RWPE2 (cell line): Measurements from ENCODE around the gene FAM78A.
"Not testable (repeated sequence)": the region's sequence is repeated elsewhere in the genome, so short reads cannot be mapped to it uniquely, and the experiment has no call there.

ENCODE experiments used
- ATAC-seq: fragments of 200-7000 bp; cut with Tn5 transposase; 3 replicates; pipeline ENCODE4 v1.9.1; 2021; ENCODE audit warnings: low read depth
- DNase-seq: peaks from one replicate; pipeline ENCODE4 v3.0.0-alpha.2; 2020; ENCODE audit warnings: low spot score
- H3K27ac ChIP-seq: fragments of 450-650 bp; 2 replicates; pipeline ENCODE4 v1.5.1; 2017; ENCODE audit warnings: mild to moderate bottlenecking; ENCODE audit not compliant: poor library complexity, severe bottlenecking
- H3K27me3 ChIP-seq: fragments of 250-450 bp; sonication (Bioruptor Pico); 2 replicates; pipeline ENCODE4 v1.5.1; 2021; ENCODE audit warnings: mild to moderate bottlenecking, moderate library complexity; ENCODE audit not compliant: insufficient read depth, poor library complexity, severe bottlenecking
- H3K36me3 ChIP-seq: fragments of 250-450 bp; sonication (Bioruptor Pico); 2 replicates; pipeline ENCODE4 v1.5.1; 2020; ENCODE audit warnings: low read depth, mild to moderate bottlenecking, moderate library complexity
- H3K4me1 ChIP-seq: fragments of 250-450 bp; sonication (Bioruptor Pico); 2 replicates; pipeline ENCODE4 v1.5.1; 2021; ENCODE audit warnings: mild to moderate bottlenecking, moderate library complexity; ENCODE audit not compliant: insufficient read depth, poor library complexity, severe bottlenecking
- H3K4me3 ChIP-seq: fragments of 250-450 bp; sonication (Bioruptor Pico); 2 replicates; pipeline ENCODE4 v1.5.1; 2021; ENCODE audit warnings: mild to moderate bottlenecking, moderate library complexity; ENCODE audit not compliant: severe bottlenecking
- H3K9me3 ChIP-seq: fragments of 250-450 bp; sonication (Bioruptor Pico); 2 replicates; pipeline ENCODE4 v1.5.1; 2021; ENCODE audit warnings: mild to moderate bottlenecking, moderate library complexity; ENCODE audit not compliant: severe bottlenecking
- CTCF ChIP-seq: fragments of 450-650 bp; IDR thresholded peaks from one replicate; pipeline ENCODE4 v1.5.1; 2017; ENCODE audit warnings: mild to moderate bottlenecking, moderate library complexity; ENCODE audit not compliant: poor library complexity, severe bottlenecking

The FAM78A gene

GRCh38 chr9:131266266-131267229 is 9.8 kb downstream of the FAM78A start:
- DNase-seq, result no peak
- H3K4me1 ChIP-seq, result no peaks in the 10 kb centered on the region

GRCh38 chr9:131264231-131264630 is 12.1 kb downstream of the FAM78A start:
- H3K4me1 ChIP-seq, result no peaks in the 10 kb centered on the region
- no peak overlapping the region for H3K4me3 ChIP-seq
- ATAC-seq, result no peak
- no peak for DNase-seq
- H3K9me3 ChIP-seq, result peaks cover 4% of the 10 kb centered on the region
- H3K36me3 ChIP-seq, result no peaks in the 10 kb centered on the region
- no peak overlapping the region for H3K27ac ChIP-seq
- H3K27me3 ChIP-seq, result no peaks in the 10 kb centered on the region
- TF ChIP-seq CTCF, result no peak

More at GRCh38 chr9:131266266-131267229, 9.8 kb downstream of the FAM78A start:
- H3K9me3 ChIP-seq, result peaks cover 2% of the 10 kb centered on the region
- H3K4me3 ChIP-seq, result no peak overlapping the region
- H3K27ac ChIP-seq, result no peak overlapping the region
- TF ChIP-seq CTCF, result no peak
- ATAC-seq, result peak; percentile 17; the same call in 1 of the 3 replicates
- no peaks in the 10 kb centered on the region for H3K36me3 ChIP-seq
- H3K27me3 ChIP-seq, result no peaks in the 10 kb centered on the region

- ATAC-seq, result no peak
- no peak overlapping the region for H3K4me3 ChIP-seq
- TF ChIP-seq CTCF, result no peak
- no peaks in the 10 kb centered on the region for H3K4me1 ChIP-seq
- H3K36me3 ChIP-seq, result no peaks in the 10 kb centered on the region
- H3K27ac ChIP-seq, result no peak overlapping the region
- no peak for DNase-seq
- peaks cover 4% of the 10 kb centered on the region for H3K9me3 ChIP-seq
- no peaks in the 10 kb centered on the region for H3K27me3 ChIP-seq
These were observed 12.6 kb downstream of the FAM78A start for GRCh38 chr9:131263701-131264100.

GRCh38 chr9:131263033-131263343 is 13.3 kb downstream of the FAM78A start:
- ATAC-seq, H3K27me3 ChIP-seq, H3K9me3 ChIP-seq, H3K4me1 ChIP-seq, H3K36me3 ChIP-seq, H3K4me3 ChIP-seq, DNase-seq, H3K27ac ChIP-seq: not testable (repeated sequence)

GRCh38 chr9:131262327-131263032 is 13.8 kb downstream of the FAM78A start:
- Histone ChIP-seq H3K4me3 (no peak overlapping the region), H3K36me3 (no peaks in the 10 kb centered on the region), H3K27ac (no peak overlapping the region), H3K9me3 (peaks cover 3% of the 10 kb centered on the region), H3K27me3 (no peaks in the 10 kb centered on the region), H3K4me1 (no peaks in the 10 kb centered on the region)
- TF ChIP-seq CTCF, result no peak
- DNase-seq, result no peak
- no peak for ATAC-seq
